Activated CD8-positive, alpha-beta T cell treated with anti-CD3 and anti-CD28 coated beads for 36 hours (primary cell): ENCODE measurements around the gene LUZP1. TPM values are rescaled to one million over a fixed set of nuclear protein-coding genes. Genes with fewer than 3 reads are reported as not detected.
"Not testable (repeated sequence)": the region's sequence is repeated elsewhere in the genome, so short reads cannot be mapped to it uniquely, and the experiment has no call there.

Source experiments
- ATAC-seq: fragments of 200-7000 bp; cut with Tn5 transposase; one replicate; pipeline ENCODE4 v1.10.0; 2021; ENCODE audit warnings: mild to moderate bottlenecking, moderate library complexity
- CTCF ChIA-PET: fragments of 350-600 bp; sonication (Branson Sonifier 250); formaldehyde crosslinking; loops from one replicate; lab custom pipeline; 2021; ENCODE audit warnings: antibody characterized with exemption; lab: Charles Lee
- POLR2A ChIA-PET: fragments of 350-600 bp; sonication (Branson Sonifier 250); formaldehyde crosslinking; loops from one replicate; lab custom pipeline; 2021; ENCODE audit warnings: antibody characterized with exemption; lab: Charles Lee
- DNase-seq: peaks from one replicate; pipeline ENCODE4 v3.0.0-alpha.2; 2020
- H3K27ac Mint-ChIP-seq: one replicate; pipeline ENCODE4 v1.8.0; 2021; ENCODE audit warnings: mild to moderate bottlenecking, mixed read lengths
- H3K27me3 Mint-ChIP-seq: one replicate; pipeline ENCODE4 v1.8.0; 2021; ENCODE audit warnings: mixed read lengths
- H3K36me3 Mint-ChIP-seq: one replicate; pipeline ENCODE4 v1.8.0; 2021; ENCODE audit warnings: low read depth, mixed read lengths
- H3K4me1 Mint-ChIP-seq: one replicate; pipeline ENCODE4 v1.8.0; 2021; ENCODE audit warnings: low read depth, mixed read lengths
- H3K4me3 Mint-ChIP-seq: one replicate; pipeline ENCODE4 v1.8.0; 2021; ENCODE audit warnings: mild to moderate bottlenecking, moderate library complexity, mixed read lengths
- H3K9me3 Mint-ChIP-seq: one replicate; pipeline ENCODE4 v1.8.0; 2021; ENCODE audit warnings: mixed read lengths
- intact Hi-C: fragments of 100-400 bp; cut with micrococcal nuclease; formaldehyde crosslinking; loops from one replicate; pipeline ENCODE4 v1.10.0; 2022
- total RNA-seq, 2 experiments: library from RNA; stranded (reverse); gene quantifications; one replicate each; pipeline ENCODE4 v1.2.3, GENCODE V29; 2021
- TF ChIP-seq, protein P1 (sequence below): fragments of 200-600 bp; IDR thresholded peaks from one replicate; pipeline ENCODE4 v1.8.0; 2022; ENCODE audit warnings: antibody characterized with exemption, mild to moderate bottlenecking

The LUZP1 gene
- total RNA-seq, 2 experiments from 2014 or later: 14.9 to 16.0 TPM

DNA sequence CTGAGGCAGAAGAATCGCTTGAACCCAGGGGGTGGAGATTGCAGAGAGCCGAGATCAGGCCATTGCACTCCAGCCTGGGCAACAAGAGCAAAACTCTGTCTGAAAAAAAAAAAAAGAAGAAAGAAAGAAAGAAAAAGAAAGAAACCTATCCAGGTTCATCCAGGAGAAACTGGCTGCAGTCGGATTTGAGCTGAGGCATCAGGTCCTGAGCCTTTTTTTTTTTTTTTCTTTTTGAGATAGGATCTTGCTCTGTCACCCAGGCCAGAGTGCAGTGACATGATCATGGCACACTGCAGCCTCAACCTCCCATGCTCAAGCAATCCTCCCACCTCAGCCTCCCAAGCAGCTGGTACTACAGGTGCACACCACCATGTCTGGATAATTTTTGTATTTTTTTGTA is 22.5 kb upstream of the LUZP1 start:
- peaks cover 9% of the 10 kb centered on the region for H3K27me3 Mint-ChIP-seq
- no peak overlapping the region for H3K4me3 Mint-ChIP-seq
- ATAC-seq (no peak), DNase-seq (no peak)
- intact Hi-C loops: no loop called here
- ChIA-PET CTCF (interaction anchor here (0.6 to 7.0 kb wide), 5 partner anchors 7 to 530 kb away, joined by 3 to 50 read pairs (median 4); no protein-coding TSS in a partner anchor), POLR2A (interaction anchor here (0.7 to 1.2 kb wide), 3 partner anchors 98 to 682 kb away, joined by 3 read pairs; no protein-coding TSS in a partner anchor)
- no peak overlapping the region for H3K27ac Mint-ChIP-seq
- TF ChIP-seq, protein P1, sequence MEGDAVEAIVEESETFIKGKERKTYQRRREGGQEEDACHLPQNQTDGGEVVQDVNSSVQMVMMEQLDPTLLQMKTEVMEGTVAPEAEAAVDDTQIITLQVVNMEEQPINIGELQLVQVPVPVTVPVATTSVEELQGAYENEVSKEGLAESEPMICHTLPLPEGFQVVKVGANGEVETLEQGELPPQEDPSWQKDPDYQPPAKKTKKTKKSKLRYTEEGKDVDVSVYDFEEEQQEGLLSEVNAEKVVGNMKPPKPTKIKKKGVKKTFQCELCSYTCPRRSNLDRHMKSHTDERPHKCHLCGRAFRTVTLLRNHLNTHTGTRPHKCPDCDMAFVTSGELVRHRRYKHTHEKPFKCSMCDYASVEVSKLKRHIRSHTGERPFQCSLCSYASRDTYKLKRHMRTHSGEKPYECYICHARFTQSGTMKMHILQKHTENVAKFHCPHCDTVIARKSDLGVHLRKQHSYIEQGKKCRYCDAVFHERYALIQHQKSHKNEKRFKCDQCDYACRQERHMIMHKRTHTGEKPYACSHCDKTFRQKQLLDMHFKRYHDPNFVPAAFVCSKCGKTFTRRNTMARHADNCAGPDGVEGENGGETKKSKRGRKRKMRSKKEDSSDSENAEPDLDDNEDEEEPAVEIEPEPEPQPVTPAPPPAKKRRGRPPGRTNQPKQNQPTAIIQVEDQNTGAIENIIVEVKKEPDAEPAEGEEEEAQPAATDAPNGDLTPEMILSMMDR: no peak
- H3K9me3 Mint-ChIP-seq: no peaks in the 10 kb centered on the region
- H3K4me1 Mint-ChIP-seq: no peaks in the 10 kb centered on the region
- no peaks in the 10 kb centered on the region for H3K36me3 Mint-ChIP-seq

DNA sequence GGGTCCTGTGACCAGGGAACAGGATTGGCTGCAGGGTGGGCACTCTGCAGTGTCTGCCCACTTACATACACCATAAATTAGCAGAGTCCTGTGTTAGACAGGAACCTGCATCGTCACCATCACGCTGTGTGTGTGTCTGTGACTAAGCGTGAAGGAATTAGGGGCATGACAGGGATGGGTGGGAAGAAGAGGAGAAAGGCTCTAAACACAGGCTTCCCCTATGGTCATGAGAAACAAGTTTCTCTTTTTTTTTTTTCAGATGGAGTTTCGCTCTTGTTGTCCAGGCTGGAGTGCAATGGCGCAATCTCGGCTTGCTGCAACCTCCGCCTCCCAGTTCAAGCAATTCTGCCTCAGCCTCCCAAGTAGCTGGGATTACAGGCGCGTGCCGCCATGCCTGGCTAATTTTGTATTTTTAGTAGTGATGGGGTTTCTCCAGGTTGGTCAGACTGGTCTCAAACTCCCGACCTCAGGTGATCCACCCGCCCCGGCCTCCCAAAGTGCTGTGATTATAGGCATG is 20.3 kb upstream of the LUZP1 start:
- H3K4me1 Mint-ChIP-seq, intact Hi-C loops, H3K36me3 Mint-ChIP-seq, ATAC-seq, H3K9me3 Mint-ChIP-seq, H3K27me3 Mint-ChIP-seq, DNase-seq, CTCF ChIA-PET, H3K4me3 Mint-ChIP-seq, H3K27ac Mint-ChIP-seq, POLR2A ChIA-PET: not testable (repeated sequence)

DNA sequence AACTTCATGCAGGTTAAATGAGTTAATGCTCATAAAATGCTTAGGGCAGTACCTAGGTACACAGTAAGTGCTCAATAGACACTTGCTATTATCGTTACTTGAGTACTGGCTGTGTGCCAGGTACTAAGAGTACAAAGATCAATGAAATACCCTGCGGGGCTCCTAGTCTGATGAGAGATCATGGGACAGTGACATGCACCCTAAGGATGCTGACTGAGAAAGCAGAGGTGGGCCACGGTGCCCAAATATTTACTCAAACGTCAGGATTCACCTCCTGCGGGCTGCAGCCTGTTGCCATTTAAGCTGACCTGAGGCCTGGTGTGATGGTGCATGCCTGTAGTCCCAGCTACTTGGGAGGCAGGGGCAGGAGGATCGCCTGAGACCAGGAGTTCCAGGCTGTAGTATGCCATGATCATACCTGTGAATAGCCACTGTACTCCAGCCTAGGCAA is 19.8 kb upstream of the LUZP1 start:
- intact Hi-C loops: no loop called here
- ChIA-PET POLR2A (interaction anchor here (0.6 kb wide), 1 partner anchor 609 kb away, joined by 3 read pairs; no protein-coding TSS in a partner anchor), CTCF (interaction anchor here (15.7 kb wide), 1 partner anchor 90 kb away, joined by 748 read pairs; no protein-coding TSS in a partner anchor)
- no peaks in the 10 kb centered on the region for H3K9me3 Mint-ChIP-seq
- H3K4me1 Mint-ChIP-seq: peaks cover 3% of the 10 kb centered on the region
- ATAC-seq (no peak), DNase-seq (no peak)
- no peak overlapping the region for H3K27ac Mint-ChIP-seq
- peaks cover 8% of the 10 kb centered on the region for H3K27me3 Mint-ChIP-seq
- TF ChIP-seq, protein P1: no peak
- no peaks in the 10 kb centered on the region for H3K36me3 Mint-ChIP-seq
- no peak overlapping the region for H3K4me3 Mint-ChIP-seq

GRCh38 chr1:23187637-23188036 is 19.0 kb upstream of the LUZP1 start:
- ChIA-PET CTCF (interaction anchor here (15.7 kb wide), 1 partner anchor 90 kb away, joined by 748 read pairs; no protein-coding TSS in a partner anchor), POLR2A (interaction anchor here (0.6 to 0.7 kb wide), 2 partner anchors 93 to 610 kb away, joined by 3 read pairs; no protein-coding TSS in a partner anchor)
- H3K27ac Mint-ChIP-seq: no peak overlapping the region
- peaks cover 10% of the 10 kb centered on the region for H3K27me3 Mint-ChIP-seq
- DNase-seq: no peak
- ATAC-seq: no peak
- intact Hi-C loops: no loop called here
- peaks cover 3% of the 10 kb centered on the region for H3K4me1 Mint-ChIP-seq
- TF ChIP-seq, protein P1: no peak
- H3K36me3 Mint-ChIP-seq: no peaks in the 10 kb centered on the region
- no peak overlapping the region for H3K4me3 Mint-ChIP-seq
- no peaks in the 10 kb centered on the region for H3K9me3 Mint-ChIP-seq

- intact Hi-C loops: loop anchor here (2.0 kb wide), 1 partner anchor 209 kb away; no protein-coding TSS in a partner anchor
- Mint-ChIP-seq H3K4me1 (peaks cover 3% of the 10 kb centered on the region), H3K36me3 (no peaks in the 10 kb centered on the region), H3K4me3 (no peak overlapping the region), H3K27ac (no peak overlapping the region), H3K27me3 (peaks cover 7% of the 10 kb centered on the region), H3K9me3 (no peaks in the 10 kb centered on the region)
- ChIA-PET POLR2A (interaction anchor here (0.7 to 4.0 kb wide), 5 partner anchors 42 to 297 kb away, joined by 3 to 24 read pairs (median 4); no protein-coding TSS in a partner anchor), CTCF (interaction anchor here (0.6 to 15.7 kb wide), 51 partner anchors 9 to 219 kb away, joined by 3 to 748 read pairs (median 8); partner anchors contain the start of genes HTR1D, KDM1A, LACTBL1 and LUZP1)
- TF ChIP-seq, protein P1: no peak
- DNase-seq (no peak), ATAC-seq (no peak)
Measured at GRCh38 chr1:23185381-23185780, 16.7 kb upstream of the LUZP1 start.
